Progenitor cell of endocrine pancreas (in vitro differentiated cells): ENCODE data around the gene ZRANB1. TPM values are rescaled to one million over a fixed set of nuclear protein-coding genes. Genes with fewer than 3 reads are reported as not detected.
A peak's percentile ranks its signal among the peaks of the same experiment; 100 is the strongest.

Experiments used
- DNase-seq: peaks from one replicate; pipeline ENCODE4 v3.0.0; 2021; ENCODE audit warnings: low spot score; ENCODE audit not compliant: unreplicated experiment
- H3K27ac Mint-ChIP-seq: 2 replicates; pipeline ENCODE4 v1.8.0; 2021; ENCODE audit warnings: mild to moderate bottlenecking, moderate library complexity, mixed read lengths
- H3K27me3 Mint-ChIP-seq: 2 replicates; pipeline ENCODE4 v1.8.0; 2021; ENCODE audit warnings: mixed read lengths
- H3K36me3 Mint-ChIP-seq: 2 replicates; pipeline ENCODE4 v1.8.0; 2022; ENCODE audit warnings: mixed read lengths; ENCODE audit not compliant: insufficient read depth
- H3K4me1 Mint-ChIP-seq: 2 replicates; pipeline ENCODE4 v1.8.0; 2021; ENCODE audit warnings: low read depth, mixed read lengths
- H3K4me3 Mint-ChIP-seq: 2 replicates; pipeline ENCODE4 v1.8.0; 2021; ENCODE audit warnings: low read depth, mild to moderate bottlenecking, moderate library complexity, mixed read lengths
- H3K9me3 Mint-ChIP-seq: 2 replicates; pipeline ENCODE4 v1.8.0; 2021; ENCODE audit warnings: low read depth, mixed read lengths
- total RNA-seq: library from RNA; stranded (reverse); gene quantifications from 2 replicates; pipeline ENCODE4 v1.2.1, GENCODE V29; 2021
- TF ChIP-seq, protein P1 (sequence below): fragments of 200-600 bp; sonication (generic); IDR thresholded peaks from one replicate; pipeline ENCODE4 v1.5.0; 2021; ENCODE audit warnings: antibody characterized with exemption, mild to moderate bottlenecking; ENCODE audit not compliant: unreplicated experiment

Gene ZRANB1
- total RNA-seq, 1 donor from 2014 or later: 31.1 TPM

DNA sequence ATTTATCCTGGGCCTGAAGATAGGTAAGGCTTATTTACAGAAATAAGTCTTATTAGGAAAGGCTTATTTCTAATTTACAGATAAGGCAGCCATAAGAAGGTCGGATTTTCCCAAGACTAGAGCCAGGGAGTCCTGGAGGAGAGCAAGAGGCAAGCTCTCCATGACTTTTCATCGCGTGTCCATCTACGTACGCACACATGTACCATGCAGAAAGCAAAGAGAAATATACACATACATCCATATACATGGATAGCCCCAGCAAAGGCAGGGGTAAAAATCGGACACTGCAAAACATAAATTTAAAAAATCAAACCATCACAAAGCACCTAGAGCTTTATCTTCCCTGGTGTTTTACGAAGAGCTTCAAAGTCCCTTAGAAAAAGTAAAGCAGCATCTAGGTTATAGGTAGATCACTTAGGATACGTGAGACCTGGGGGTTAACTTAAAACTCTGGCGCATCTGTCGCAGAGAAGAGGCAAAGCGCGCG lies 25.8 kb upstream of the ZRANB1 start:
- peak overlapping the region; percentile 91 for H3K4me3 Mint-ChIP-seq
- H3K9me3 Mint-ChIP-seq: no peaks in the 10 kb centered on the region

DNA sequence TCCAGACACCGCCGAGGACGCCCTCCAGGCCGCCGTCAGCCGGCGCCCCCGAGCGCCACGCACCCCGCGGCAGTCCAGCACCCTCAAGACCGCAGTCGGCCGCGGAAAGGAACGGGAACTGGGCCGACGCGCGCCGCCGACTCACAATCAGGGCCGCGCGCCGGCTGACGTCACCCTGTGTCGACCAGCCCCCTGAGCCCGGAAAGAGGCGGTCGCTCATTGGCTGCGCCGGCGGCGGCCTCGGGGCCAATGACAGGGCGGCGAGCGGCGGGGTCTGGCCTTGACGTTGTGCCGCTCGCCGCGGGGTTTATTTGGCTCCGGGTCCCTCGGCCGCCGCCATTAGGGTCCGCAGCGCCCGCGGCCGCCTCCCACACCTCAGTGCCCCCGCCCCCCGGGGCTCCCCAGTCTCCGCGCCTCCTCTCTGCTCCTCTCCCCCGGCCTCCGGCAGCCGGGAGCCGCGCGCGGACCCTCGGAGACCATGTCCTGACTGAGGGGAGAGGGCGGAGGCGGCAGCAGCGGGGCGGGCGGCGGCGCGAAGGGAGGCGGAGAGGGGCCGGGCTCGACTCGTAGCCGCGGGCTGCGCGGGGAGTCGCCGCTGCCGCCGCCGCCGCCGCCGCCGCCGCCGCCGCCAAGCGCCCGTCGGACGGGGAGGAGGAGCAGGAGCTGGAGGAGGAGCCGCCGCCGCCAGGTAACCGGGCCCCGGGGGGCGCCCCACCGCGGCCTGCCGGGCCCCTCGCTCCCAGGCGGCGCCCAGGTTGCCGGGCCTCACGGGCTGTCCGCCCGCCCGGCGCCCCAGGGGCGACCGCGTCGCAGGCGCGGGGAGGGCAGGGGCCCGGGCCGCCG lies 25.1 kb upstream of the ZRANB1 start:
- H3K36me3 Mint-ChIP-seq: peaks cover 2% of the 10 kb centered on the region
- TF ChIP-seq, protein P1, sequence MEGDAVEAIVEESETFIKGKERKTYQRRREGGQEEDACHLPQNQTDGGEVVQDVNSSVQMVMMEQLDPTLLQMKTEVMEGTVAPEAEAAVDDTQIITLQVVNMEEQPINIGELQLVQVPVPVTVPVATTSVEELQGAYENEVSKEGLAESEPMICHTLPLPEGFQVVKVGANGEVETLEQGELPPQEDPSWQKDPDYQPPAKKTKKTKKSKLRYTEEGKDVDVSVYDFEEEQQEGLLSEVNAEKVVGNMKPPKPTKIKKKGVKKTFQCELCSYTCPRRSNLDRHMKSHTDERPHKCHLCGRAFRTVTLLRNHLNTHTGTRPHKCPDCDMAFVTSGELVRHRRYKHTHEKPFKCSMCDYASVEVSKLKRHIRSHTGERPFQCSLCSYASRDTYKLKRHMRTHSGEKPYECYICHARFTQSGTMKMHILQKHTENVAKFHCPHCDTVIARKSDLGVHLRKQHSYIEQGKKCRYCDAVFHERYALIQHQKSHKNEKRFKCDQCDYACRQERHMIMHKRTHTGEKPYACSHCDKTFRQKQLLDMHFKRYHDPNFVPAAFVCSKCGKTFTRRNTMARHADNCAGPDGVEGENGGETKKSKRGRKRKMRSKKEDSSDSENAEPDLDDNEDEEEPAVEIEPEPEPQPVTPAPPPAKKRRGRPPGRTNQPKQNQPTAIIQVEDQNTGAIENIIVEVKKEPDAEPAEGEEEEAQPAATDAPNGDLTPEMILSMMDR: no peak
- DNase-seq: peak; percentile 96
- H3K4me3 Mint-ChIP-seq: peak overlapping the region; percentile 91
- H3K4me1 Mint-ChIP-seq: peaks cover 18% of the 10 kb centered on the region
- peak overlapping the region; percentile 96 for H3K27ac Mint-ChIP-seq
- H3K27me3 Mint-ChIP-seq: peaks cover 8% of the 10 kb centered on the region
- no peaks in the 10 kb centered on the region for H3K9me3 Mint-ChIP-seq

More for the DNA sequence above, 25.8 kb upstream of the ZRANB1 start:
- peaks cover 2% of the 10 kb centered on the region for H3K36me3 Mint-ChIP-seq
- peak overlapping the region; percentile 96 for H3K27ac Mint-ChIP-seq
- peaks cover 15% of the 10 kb centered on the region for H3K27me3 Mint-ChIP-seq
- TF ChIP-seq, protein P1: no peak
- no peak for DNase-seq
- H3K4me1 Mint-ChIP-seq: peaks cover 18% of the 10 kb centered on the region

DNA sequence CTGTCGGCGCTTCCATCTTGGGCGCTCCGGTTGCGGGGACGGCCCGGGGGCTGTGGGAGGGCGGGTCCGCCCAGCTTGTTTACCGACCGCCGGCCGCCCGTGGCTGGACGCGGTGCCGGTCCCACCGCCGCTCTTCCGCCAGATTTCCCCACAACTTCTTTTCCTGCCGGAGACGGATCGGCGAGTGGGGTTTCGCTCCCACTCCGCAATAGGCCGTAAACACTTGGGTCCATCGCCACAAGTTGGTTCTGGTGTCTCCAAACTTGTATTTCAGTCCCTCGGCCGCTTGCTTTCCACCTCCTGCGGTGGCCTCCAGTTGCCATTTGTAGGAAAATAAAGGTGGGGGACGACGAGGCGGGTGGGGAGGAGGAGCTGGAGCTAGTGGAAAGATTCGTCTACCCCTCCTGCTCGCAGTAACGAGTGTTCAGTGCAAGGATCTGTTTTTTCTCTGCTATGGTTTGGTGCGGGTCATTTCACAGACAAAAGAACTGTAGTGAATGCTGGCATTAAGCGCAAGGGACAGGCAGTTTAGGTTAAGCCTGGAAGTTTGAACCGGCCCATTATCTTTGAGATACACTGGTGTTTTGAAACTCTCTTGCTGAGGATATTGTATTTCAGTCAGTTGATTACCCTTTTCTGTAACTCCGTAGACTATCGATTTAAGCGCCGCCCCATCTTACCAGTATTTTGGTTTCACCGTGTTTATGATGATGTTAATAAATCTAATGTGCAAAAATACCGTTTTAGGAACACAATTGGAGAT lies 24.3 kb upstream of the ZRANB1 start:
- H3K9me3 Mint-ChIP-seq: no peaks in the 10 kb centered on the region
- peak overlapping the region; percentile 98 for H3K27ac Mint-ChIP-seq
- peak overlapping the region; percentile 85 for H3K4me3 Mint-ChIP-seq
- peaks cover 2% of the 10 kb centered on the region for H3K27me3 Mint-ChIP-seq
- H3K36me3 Mint-ChIP-seq: peaks cover 2% of the 10 kb centered on the region
- H3K4me1 Mint-ChIP-seq: peaks cover 18% of the 10 kb centered on the region
- TF ChIP-seq, protein P1: no peak
- DNase-seq: peak; percentile 23

DNA sequence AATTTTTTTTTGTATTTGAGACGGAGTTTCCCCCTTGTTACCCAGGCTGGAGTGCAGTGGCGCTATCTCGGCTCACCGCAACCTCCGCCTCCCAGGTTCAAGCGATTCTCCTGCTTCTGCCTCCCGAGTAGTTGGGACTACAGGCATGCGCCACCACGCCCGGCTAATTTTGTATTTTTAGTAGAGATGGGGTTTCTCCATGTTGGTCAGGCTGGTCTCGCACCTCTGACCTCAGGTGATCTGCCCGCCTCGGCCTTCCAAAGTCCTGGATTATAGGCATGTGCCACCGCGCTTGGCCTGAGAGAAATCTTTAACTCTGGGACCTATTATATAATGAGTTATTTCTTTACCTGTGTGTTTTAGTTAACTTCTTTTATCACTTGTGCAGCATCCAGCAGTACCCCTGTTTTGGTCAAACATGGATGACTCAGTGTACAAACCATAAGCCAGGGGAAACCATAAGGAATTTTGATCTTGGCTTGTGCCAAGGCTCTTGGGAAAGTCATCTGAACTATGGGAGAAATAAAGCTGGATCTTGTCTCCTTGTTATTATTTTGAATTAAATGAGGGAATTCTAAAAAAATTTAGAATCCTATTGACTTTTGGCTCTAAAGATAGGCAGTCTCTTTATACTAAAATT lies 23.6 kb upstream of the ZRANB1 start:
- Mint-ChIP-seq H3K27ac (peak overlapping the region; percentile 98), H3K4me1 (peaks cover 18% of the 10 kb centered on the region), H3K4me3 (peak overlapping the region; percentile 85), H3K27me3 (no peaks in the 10 kb centered on the region), H3K36me3 (peaks cover 2% of the 10 kb centered on the region), H3K9me3 (no peaks in the 10 kb centered on the region)
- TF ChIP-seq, protein P1: no peak
- DNase-seq: no peak

DNA sequence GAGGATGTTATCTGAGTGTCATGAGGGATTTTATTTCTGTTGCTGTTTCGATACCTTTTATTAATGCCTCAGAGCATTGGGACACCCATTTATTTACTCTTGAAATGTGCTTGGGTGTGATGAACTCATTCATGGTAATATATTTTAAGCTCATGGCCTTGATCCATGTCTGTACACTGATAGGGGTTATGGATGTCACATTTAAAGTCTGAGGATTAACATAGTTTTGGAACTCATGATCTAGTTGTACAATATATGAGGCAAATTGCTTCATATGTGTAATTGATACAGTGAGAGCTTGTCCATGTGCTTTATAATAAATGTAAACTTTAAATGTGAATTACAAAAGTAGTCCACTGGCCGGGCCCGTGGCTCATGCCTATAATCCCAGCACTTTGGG lies 23.0 kb upstream of the ZRANB1 start:
- Mint-ChIP-seq H3K27me3 (no peaks in the 10 kb centered on the region), H3K9me3 (no peaks in the 10 kb centered on the region), H3K36me3 (peaks cover 2% of the 10 kb centered on the region), H3K27ac (peak overlapping the region; percentile 98), H3K4me3 (peak overlapping the region; percentile 85), H3K4me1 (peaks cover 18% of the 10 kb centered on the region)
- TF ChIP-seq, protein P1: no peak
- DNase-seq: no peak
